Measurements from ENCODE around the gene ASIC2. TPM values are rescaled to one million over a fixed set of nuclear protein-coding genes. Genes with fewer than 3 reads are reported as not detected.

The ASIC2 gene
- total RNA-seq, 5 donors from 2014 or later (not counting 1 experiment from before 2014, with no cell fraction given), result not detected

DNA sequence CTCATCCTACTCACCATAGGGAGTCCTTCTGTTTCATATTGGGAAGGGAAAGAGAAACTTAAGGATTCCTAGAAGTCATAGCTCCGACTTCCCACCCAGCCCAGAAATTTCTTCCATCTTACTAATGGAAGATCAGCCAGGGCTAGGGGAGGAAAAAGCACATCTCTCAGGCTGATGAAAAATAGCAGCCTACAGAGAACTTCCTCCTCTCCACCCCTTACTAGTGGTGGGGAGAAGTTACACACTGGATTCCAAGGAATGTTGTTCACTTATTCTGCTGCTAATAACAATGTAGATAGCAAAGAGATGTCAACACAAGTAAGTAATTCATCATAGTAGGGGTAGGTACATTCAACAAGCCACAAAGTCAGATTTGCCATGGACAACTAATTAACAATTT lies 207.1 kb downstream of the ASIC2 start:
- no peak overlapping the region for H3K4me3 ChIP-seq (ENCODE audit: control insufficient read depth in 1 of 2, extremely low read depth in 1 of 2, low read length in 1 of 2)
- DNase-seq (no peak), ATAC-seq (replicated peaks in 1 of 4) (no peak)
- H3K27ac ChIP-seq (ENCODE audit: low read length), result no peak overlapping the region
- Mint-ChIP-seq H3K4me3 (no peak overlapping the region), H3K4me1 (no peaks in the 10 kb centered on the region), H3K9me3 (no peaks in the 10 kb centered on the region), H3K27me3 (peaks cover 19 to 38% of the 10 kb centered on the region in 2 donors), H3K36me3 (no peaks in the 10 kb centered on the region), H3K27ac (no peak overlapping the region)
- no peaks in the 10 kb centered on the region for H3K9me3 ChIP-seq
- POLR2A ChIA-PET, result no interaction called here
- no peaks in the 10 kb centered on the region for H3K4me1 ChIP-seq (ENCODE audit: control insufficient read depth in 1 of 2, extremely low read depth in 1 of 2, insufficient read depth in 2 of 2, low read length in 2 of 2)
- CTCF ChIA-PET, result no interaction called here
- WGBS (ENCODE audit: insufficient coverage), result no CpG with 5 or more reads among the region's 1 CpG
- H3K36me3 ChIP-seq (ENCODE audit: control insufficient read depth in 2 of 2, extremely low read depth in 1 of 2, insufficient read depth in 1 of 2, low read length in 1 of 2), result no peaks in the 10 kb centered on the region
- peaks cover 0 to 20% of the 10 kb centered on the region in 2 experiments for H3K27me3 ChIP-seq (replicated peaks in 1 of 2; ENCODE audit: control insufficient read depth in 2 of 2, extremely low read depth in 1 of 2, insufficient read depth in 2 of 2, low read length in 1 of 2)

DNA sequence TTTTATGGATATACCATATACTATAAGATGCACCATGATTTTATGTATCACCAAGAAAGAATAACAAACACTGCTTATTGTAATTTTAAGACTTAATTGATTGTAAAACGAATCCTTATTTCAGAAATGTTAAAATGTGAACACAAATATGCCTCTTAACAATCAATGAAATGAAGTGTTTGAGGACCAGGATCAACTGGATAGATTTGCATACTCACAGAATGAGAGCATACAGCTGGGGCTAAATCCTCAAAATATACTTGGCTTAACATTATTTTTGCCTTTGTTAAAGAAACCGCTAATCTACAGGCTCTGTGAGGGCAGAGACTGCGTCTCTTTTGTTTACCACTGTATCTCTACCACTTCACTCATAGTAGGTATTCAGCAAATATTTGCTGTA lies 207.8 kb downstream of the ASIC2 start:
- ChIA-PET POLR2A (no interaction called here), CTCF (no interaction called here)
- Histone ChIP-seq H3K27ac (ENCODE audit: low read length) (no peak overlapping the region), H3K9me3 (no peaks in the 10 kb centered on the region), H3K4me3 (ENCODE audit: control insufficient read depth in 1 of 2, extremely low read depth in 1 of 2, low read length in 1 of 2) (no peak overlapping the region), H3K36me3 (ENCODE audit: control insufficient read depth in 2 of 2, extremely low read depth in 1 of 2, insufficient read depth in 1 of 2, low read length in 1 of 2) (no peaks in the 10 kb centered on the region), H3K4me1 (ENCODE audit: control insufficient read depth in 1 of 2, extremely low read depth in 1 of 2, insufficient read depth in 2 of 2, low read length in 2 of 2) (no peaks in the 10 kb centered on the region), H3K27me3 (replicated peaks in 1 of 2; ENCODE audit: control insufficient read depth in 2 of 2, extremely low read depth in 1 of 2, insufficient read depth in 2 of 2, low read length in 1 of 2) (peaks cover 0 to 16% of the 10 kb centered on the region in 2 experiments)
- no peak overlapping the region for H3K4me3 Mint-ChIP-seq
- no peak overlapping the region for H3K27ac Mint-ChIP-seq
- no peaks in the 10 kb centered on the region for H3K9me3 Mint-ChIP-seq
- H3K4me1 Mint-ChIP-seq, result no peaks in the 10 kb centered on the region
- no peaks in the 10 kb centered on the region for H3K36me3 Mint-ChIP-seq
- WGBS (ENCODE audit: insufficient coverage), result no CpG with 5 or more reads among the region's 3 CpGs
- peaks cover 17 to 36% of the 10 kb centered on the region in 2 donors for H3K27me3 Mint-ChIP-seq
- no peak for DNase-seq
- ATAC-seq (replicated peaks in 1 of 4), result no peak

DNA sequence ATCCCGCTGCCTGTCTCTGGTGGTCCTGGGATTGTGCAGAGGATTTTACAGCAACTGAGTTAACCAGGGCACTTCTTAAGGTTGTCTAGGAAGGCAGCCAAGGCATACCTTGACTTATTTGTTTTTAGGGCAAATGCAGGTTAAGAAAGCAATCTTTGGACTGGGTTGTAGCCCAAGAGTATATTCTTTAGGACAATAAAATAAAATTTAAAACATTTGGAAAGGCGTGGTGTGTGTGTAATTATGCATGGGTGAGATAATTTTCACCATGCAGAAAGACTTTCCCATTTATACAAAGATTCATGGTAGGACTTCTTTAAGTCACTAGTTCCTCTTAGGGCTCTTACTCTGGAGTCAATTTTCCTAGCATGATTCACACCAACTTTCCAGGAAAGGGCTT lies 208.3 kb downstream of the ASIC2 start:
- Histone ChIP-seq H3K9me3 (no peaks in the 10 kb centered on the region), H3K27me3 (replicated peaks in 1 of 2; ENCODE audit: control insufficient read depth in 2 of 2, extremely low read depth in 1 of 2, insufficient read depth in 2 of 2, low read length in 1 of 2) (peaks cover 0 to 20% of the 10 kb centered on the region in 2 experiments), H3K4me1 (ENCODE audit: control insufficient read depth in 1 of 2, extremely low read depth in 1 of 2, insufficient read depth in 2 of 2, low read length in 2 of 2) (no peaks in the 10 kb centered on the region), H3K27ac (ENCODE audit: low read length) (no peak overlapping the region), H3K4me3 (ENCODE audit: control insufficient read depth in 1 of 2, extremely low read depth in 1 of 2, low read length in 1 of 2) (no peak overlapping the region), H3K36me3 (ENCODE audit: control insufficient read depth in 2 of 2, extremely low read depth in 1 of 2, insufficient read depth in 1 of 2, low read length in 1 of 2) (no peaks in the 10 kb centered on the region)
- H3K4me1 Mint-ChIP-seq, result no peaks in the 10 kb centered on the region
- H3K27ac Mint-ChIP-seq, result no peak overlapping the region
- H3K9me3 Mint-ChIP-seq, result no peaks in the 10 kb centered on the region
- H3K36me3 Mint-ChIP-seq, result no peaks in the 10 kb centered on the region
- ATAC-seq (replicated peaks in 1 of 4) (no peak), DNase-seq (no peak)
- WGBS (ENCODE audit: insufficient coverage), result no CpG with 5 or more reads among the region's 2 CpGs
- H3K27me3 Mint-ChIP-seq, result peaks cover 18 to 36% of the 10 kb centered on the region in 2 donors
- ChIA-PET POLR2A (no interaction called here), CTCF (no interaction called here)
- H3K4me3 Mint-ChIP-seq, result no peak overlapping the region

DNA sequence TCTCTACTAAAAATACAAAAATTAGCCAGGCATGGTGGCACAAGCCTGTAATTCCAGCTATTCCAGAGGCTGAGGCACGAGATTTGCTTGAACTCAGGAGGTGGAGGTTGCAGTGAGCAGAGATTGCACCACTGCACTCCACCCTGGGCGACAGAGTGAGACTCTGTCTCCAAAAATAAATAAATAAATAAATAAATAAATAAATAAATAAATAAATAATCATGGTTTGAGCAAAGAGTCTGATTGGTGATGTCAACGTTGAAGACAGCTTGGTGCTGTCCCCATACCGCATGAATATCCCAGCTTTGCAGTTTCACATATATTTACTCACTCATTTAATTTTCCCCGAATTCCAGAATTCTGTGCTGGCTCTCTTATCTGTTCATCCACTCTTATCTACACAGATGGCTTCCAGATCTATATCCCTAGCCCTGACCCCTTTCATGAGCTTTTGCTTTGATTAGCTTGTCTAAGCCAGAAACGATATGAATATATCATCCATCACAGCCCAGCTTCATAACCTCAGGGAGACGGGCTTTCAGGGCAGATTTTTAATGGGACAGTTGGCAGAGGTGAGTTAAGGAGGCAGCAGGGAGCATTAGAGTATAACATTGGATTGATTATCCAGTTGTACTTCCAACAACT lies 210.4 kb downstream of the ASIC2 start:
- ChIA-PET POLR2A (no interaction called here), CTCF (no interaction called here)
- Histone ChIP-seq H3K9me3 (no peaks in the 10 kb centered on the region), H3K27me3 (replicated peaks in 1 of 2; ENCODE audit: control insufficient read depth in 2 of 2, extremely low read depth in 1 of 2, insufficient read depth in 2 of 2, low read length in 1 of 2) (peaks cover 0 to 22% of the 10 kb centered on the region in 2 experiments), H3K4me1 (ENCODE audit: control insufficient read depth in 1 of 2, extremely low read depth in 1 of 2, insufficient read depth in 2 of 2, low read length in 2 of 2) (no peaks in the 10 kb centered on the region), H3K36me3 (ENCODE audit: control insufficient read depth in 2 of 2, extremely low read depth in 1 of 2, insufficient read depth in 1 of 2, low read length in 1 of 2) (no peaks in the 10 kb centered on the region), H3K4me3 (ENCODE audit: control insufficient read depth in 1 of 2, extremely low read depth in 1 of 2, low read length in 1 of 2) (no peak overlapping the region), H3K27ac (ENCODE audit: low read length) (no peak overlapping the region)
- Mint-ChIP-seq H3K4me3 (no peak overlapping the region), H3K27ac (no peak overlapping the region), H3K4me1 (no peaks in the 10 kb centered on the region), H3K27me3 (peaks cover 30 to 46% of the 10 kb centered on the region in 2 donors), H3K36me3 (no peaks in the 10 kb centered on the region), H3K9me3 (no peaks in the 10 kb centered on the region)
- DNase-seq (no peak), ATAC-seq (replicated peaks in 1 of 4) (no peak)
- 65% methylated on average over 3 of the region's 7 CpGs for WGBS (ENCODE audit: insufficient coverage)

DNA sequence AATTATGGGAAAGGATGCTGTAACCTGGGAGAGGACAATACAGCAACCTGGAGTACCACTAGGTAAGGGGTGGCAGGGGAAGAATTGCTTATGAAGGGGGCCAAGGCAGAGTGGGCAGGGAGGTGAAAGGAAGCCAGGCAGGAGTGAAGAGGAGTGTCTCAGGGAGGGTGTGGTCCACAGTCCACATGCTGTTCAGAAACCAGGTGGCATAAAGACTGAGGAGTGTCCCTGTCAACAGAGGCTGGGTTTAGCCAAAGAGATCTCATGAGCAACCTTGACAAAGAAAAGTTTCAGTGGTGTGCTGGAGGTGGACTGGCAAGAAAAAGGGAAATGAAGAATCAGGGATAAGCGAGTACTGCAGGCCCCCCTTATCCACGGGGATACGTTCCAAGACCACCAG lies 213.0 kb downstream of the ASIC2 start:
- H3K27ac Mint-ChIP-seq, result no peak overlapping the region
- ChIA-PET CTCF (no interaction called here), POLR2A (no interaction called here)
- H3K36me3 Mint-ChIP-seq, result no peaks in the 10 kb centered on the region
- H3K27ac ChIP-seq (ENCODE audit: low read length), result no peak overlapping the region
- H3K4me1 Mint-ChIP-seq, result no peaks in the 10 kb centered on the region
- H3K36me3 ChIP-seq (ENCODE audit: control insufficient read depth in 2 of 2, extremely low read depth in 1 of 2, insufficient read depth in 1 of 2, low read length in 1 of 2), result no peaks in the 10 kb centered on the region
- no peak for DNase-seq
- WGBS (ENCODE audit: insufficient coverage), result no CpG with 5 or more reads among the region's 3 CpGs
- H3K9me3 Mint-ChIP-seq, result no peaks in the 10 kb centered on the region
- no peak overlapping the region for H3K4me3 Mint-ChIP-seq
- no peak overlapping the region for H3K4me3 ChIP-seq (ENCODE audit: control insufficient read depth in 1 of 2, extremely low read depth in 1 of 2, low read length in 1 of 2)
- no peak for ATAC-seq (replicated peaks in 1 of 4)
- no peaks in the 10 kb centered on the region for H3K9me3 ChIP-seq
- H3K27me3 ChIP-seq (replicated peaks in 1 of 2; ENCODE audit: control insufficient read depth in 2 of 2, extremely low read depth in 1 of 2, insufficient read depth in 2 of 2, low read length in 1 of 2), result peaks cover 0 to 22% of the 10 kb centered on the region in 2 experiments
- H3K27me3 Mint-ChIP-seq, result peaks cover 45 to 46% of the 10 kb centered on the region in 2 donors
- no peaks in the 10 kb centered on the region for H3K4me1 ChIP-seq (ENCODE audit: control insufficient read depth in 1 of 2, extremely low read depth in 1 of 2, insufficient read depth in 2 of 2, low read length in 2 of 2)

DNA sequence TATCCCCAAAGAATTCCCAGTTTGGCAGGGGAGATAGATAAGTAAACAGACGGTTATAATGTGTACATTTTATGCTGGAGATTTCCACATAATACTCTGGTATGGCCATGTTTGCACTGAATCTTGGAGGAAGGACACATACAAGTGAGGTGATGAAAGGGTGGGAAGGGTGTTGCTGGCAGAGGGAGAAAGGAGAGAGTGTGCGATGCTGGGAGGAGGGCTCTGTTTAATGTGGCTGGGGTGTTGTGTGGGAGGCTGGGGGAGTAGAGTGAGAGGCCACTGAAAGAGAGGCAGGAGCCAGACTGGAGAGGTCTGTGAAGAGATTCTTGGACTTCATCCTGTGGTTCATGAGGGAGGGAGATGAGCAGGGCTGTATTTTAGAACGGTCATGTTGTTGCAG lies 213.9 kb downstream of the ASIC2 start:
- no peak overlapping the region for H3K4me3 Mint-ChIP-seq

DNA sequence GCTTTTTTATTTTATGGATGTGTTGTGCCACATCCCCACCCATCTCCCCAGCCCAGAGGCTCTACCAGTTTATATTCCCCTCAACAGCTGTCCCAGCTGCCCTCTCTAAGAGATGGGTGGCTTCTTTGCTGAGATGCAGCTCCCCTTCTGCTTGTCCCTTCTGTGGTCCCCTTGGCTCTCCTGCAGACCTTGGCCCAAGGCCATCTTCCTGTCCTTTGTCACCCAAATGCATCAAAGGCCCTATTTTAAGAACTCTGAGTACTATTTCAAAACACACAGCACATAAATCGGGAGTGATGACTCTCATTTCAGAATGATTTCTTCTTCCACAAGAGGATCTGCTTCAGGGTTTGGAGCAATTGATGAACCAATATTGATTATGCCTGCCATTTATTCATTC lies 216.1 kb downstream of the ASIC2 start:
- ATAC-seq (replicated peaks in 1 of 4), result no peak
- CTCF ChIA-PET, result no interaction called here
- WGBS (ENCODE audit: insufficient coverage), result no CpG with 5 or more reads among the region's 1 CpG

More for the DNA sequence above, 213.9 kb downstream of the ASIC2 start:
- H3K27me3 ChIP-seq (replicated peaks in 1 of 2; ENCODE audit: control insufficient read depth in 2 of 2, extremely low read depth in 1 of 2, insufficient read depth in 2 of 2, low read length in 1 of 2), result peaks cover 0 to 23% of the 10 kb centered on the region in 2 experiments
- POLR2A ChIA-PET, result no interaction called here
- H3K27ac ChIP-seq (ENCODE audit: low read length), result no peak overlapping the region
- H3K4me1 ChIP-seq (ENCODE audit: control insufficient read depth in 1 of 2, extremely low read depth in 1 of 2, insufficient read depth in 2 of 2, low read length in 2 of 2), result no peaks in the 10 kb centered on the region
- H3K36me3 ChIP-seq (ENCODE audit: control insufficient read depth in 2 of 2, extremely low read depth in 1 of 2, insufficient read depth in 1 of 2, low read length in 1 of 2), result no peaks in the 10 kb centered on the region
- H3K9me3 Mint-ChIP-seq, result no peaks in the 10 kb centered on the region
- CTCF ChIA-PET, result no interaction called here
- 63% methylated on average over 3 of the region's 3 CpGs for WGBS (ENCODE audit: insufficient coverage)
- no peaks in the 10 kb centered on the region for H3K9me3 ChIP-seq
- H3K4me3 ChIP-seq (ENCODE audit: control insufficient read depth in 1 of 2, extremely low read depth in 1 of 2, low read length in 1 of 2), result no peak overlapping the region
- DNase-seq (no peak), ATAC-seq (replicated peaks in 1 of 4) (no peak)
- H3K4me1 Mint-ChIP-seq, result no peaks in the 10 kb centered on the region
- H3K27me3 Mint-ChIP-seq, result peaks cover 47 to 54% of the 10 kb centered on the region in 2 donors
- H3K36me3 Mint-ChIP-seq, result no peaks in the 10 kb centered on the region
- H3K27ac Mint-ChIP-seq, result no peak overlapping the region

More for the DNA sequence above, 216.1 kb downstream of the ASIC2 start:
- Histone ChIP-seq H3K27ac (ENCODE audit: low read length) (no peak overlapping the region), H3K36me3 (ENCODE audit: control insufficient read depth in 2 of 2, extremely low read depth in 1 of 2, insufficient read depth in 1 of 2, low read length in 1 of 2) (no peaks in the 10 kb centered on the region), H3K9me3 (no peaks in the 10 kb centered on the region), H3K27me3 (replicated peaks in 1 of 2; ENCODE audit: control insufficient read depth in 2 of 2, extremely low read depth in 1 of 2, insufficient read depth in 2 of 2, low read length in 1 of 2) (peaks cover 0 to 26% of the 10 kb centered on the region in 2 experiments), H3K4me3 (ENCODE audit: control insufficient read depth in 1 of 2, extremely low read depth in 1 of 2, low read length in 1 of 2) (no peak overlapping the region), H3K4me1 (ENCODE audit: control insufficient read depth in 1 of 2, extremely low read depth in 1 of 2, insufficient read depth in 2 of 2, low read length in 2 of 2) (no peaks in the 10 kb centered on the region)
- no peak for DNase-seq
- Mint-ChIP-seq H3K36me3 (no peaks in the 10 kb centered on the region), H3K4me1 (no peaks in the 10 kb centered on the region), H3K27ac (no peak overlapping the region), H3K4me3 (no peak overlapping the region), H3K27me3 (peaks cover 57 to 59% of the 10 kb centered on the region in 2 donors), H3K9me3 (no peaks in the 10 kb centered on the region)
- POLR2A ChIA-PET, result no interaction called here

All from T-cell (primary cell).